ENCODE results near the gene TMCC3.

GRCh38 chr12:94561943-94562411 is 88.4 kb downstream of the TMCC3 start:
- TF ChIP-seq CTCF (IDR thresholded peaks at IDR 0.05): no peak
- no peak for TF ChIP-seq POLR2A (IDR thresholded peaks at IDR 0.05)
